SK-MEL-5 (cell line): ENCODE measurements around the gene CFD. TPM values are rescaled to one million over a fixed set of nuclear protein-coding genes. Genes with fewer than 3 reads are reported as not detected.
"Not testable (repeated sequence)": the region's sequence is repeated elsewhere in the genome, so short reads cannot be mapped to it uniquely, and the experiment has no call there.

Experiments used
- DNase-seq: peaks from one replicate; pipeline ENCODE4 v3.0.0-alpha.2; 2016; ENCODE audit warnings: low read depth, low spot score
- in situ Hi-C: cut with HindIII; loops from 2 replicates; pipeline ENCODE4 v1.10.0; 2016; ENCODE audit warnings: low sequenced_read_pairs, high pct_unique_total_duplicates, low pct_unique_long_range_greater_than_20kb
- total RNA-seq: library from RNA; depleted of rRNA; stranded (reverse); fragments of >200 nt; shearing (Covaris generic); gene quantifications from 2 replicates; pipeline ENCODE4 v1.2.3, GENCODE V29; 2014

Gene CFD
- total RNA-seq, 1 experiment from 2014 or later = 4.3 TPM

- DNase-seq, in situ Hi-C loops: not testable (repeated sequence)
Measured at GRCh38 chr19:877992-878660, 18.7 kb downstream of the CFD start.

- DNase-seq, in situ Hi-C loops: not testable (repeated sequence)
Measured at GRCh38 chr19:878751-879561, 19.5 kb downstream of the CFD start.

GRCh38 chr19:879711-880438 lies 20.4 kb downstream of the CFD start:
- no peak for DNase-seq
- in situ Hi-C loops = no loop called here

- no peak for DNase-seq
- in situ Hi-C loops = no loop called here
Measured at GRCh38 chr19:881385-882071, 22.1 kb downstream of the CFD start.

- no peak for DNase-seq
- in situ Hi-C loops = no loop called here
Measured at GRCh38 chr19:882871-883497, 23.5 kb downstream of the CFD start.

GRCh38 chr19:883661-884211 lies 24.3 kb downstream of the CFD start:
- no peak for DNase-seq
- in situ Hi-C loops = no loop called here

- in situ Hi-C loops = no loop called here
- DNase-seq = no peak
Measured at GRCh38 chr19:884420-885211, 25.2 kb downstream of the CFD start.

- DNase-seq = no peak
- in situ Hi-C loops = no loop called here
Measured at GRCh38 chr19:885536-886224, 26.2 kb downstream of the CFD start.

- in situ Hi-C loops = no loop called here
- no peak for DNase-seq
Measured at GRCh38 chr19:887072-887471, 27.6 kb downstream of the CFD start.

GRCh38 chr19:887599-887998 lies 28.1 kb downstream of the CFD start:
- in situ Hi-C loops = no loop called here
- DNase-seq = no peak

- in situ Hi-C loops = no loop called here
- no peak for DNase-seq
Measured at GRCh38 chr19:888581-889385, 29.3 kb downstream of the CFD start.

- in situ Hi-C loops = no loop called here
- no peak for DNase-seq
Measured at GRCh38 chr19:889662-890295, 30.3 kb downstream of the CFD start.

GRCh38 chr19:890831-891230 lies 31.4 kb downstream of the CFD start:
- DNase-seq = no peak
- in situ Hi-C loops = no loop called here

- DNase-seq, in situ Hi-C loops: not testable (repeated sequence)
Measured at GRCh38 chr19:891421-892200, 32.1 kb downstream of the CFD start.
